ENCODE results near the gene NPIPA2.
"Not testable (repeated sequence)": the region's sequence is repeated elsewhere in the genome, so short reads cannot be mapped to it uniquely, and the experiment has no call there.

Gene NPIPA2

DNA sequence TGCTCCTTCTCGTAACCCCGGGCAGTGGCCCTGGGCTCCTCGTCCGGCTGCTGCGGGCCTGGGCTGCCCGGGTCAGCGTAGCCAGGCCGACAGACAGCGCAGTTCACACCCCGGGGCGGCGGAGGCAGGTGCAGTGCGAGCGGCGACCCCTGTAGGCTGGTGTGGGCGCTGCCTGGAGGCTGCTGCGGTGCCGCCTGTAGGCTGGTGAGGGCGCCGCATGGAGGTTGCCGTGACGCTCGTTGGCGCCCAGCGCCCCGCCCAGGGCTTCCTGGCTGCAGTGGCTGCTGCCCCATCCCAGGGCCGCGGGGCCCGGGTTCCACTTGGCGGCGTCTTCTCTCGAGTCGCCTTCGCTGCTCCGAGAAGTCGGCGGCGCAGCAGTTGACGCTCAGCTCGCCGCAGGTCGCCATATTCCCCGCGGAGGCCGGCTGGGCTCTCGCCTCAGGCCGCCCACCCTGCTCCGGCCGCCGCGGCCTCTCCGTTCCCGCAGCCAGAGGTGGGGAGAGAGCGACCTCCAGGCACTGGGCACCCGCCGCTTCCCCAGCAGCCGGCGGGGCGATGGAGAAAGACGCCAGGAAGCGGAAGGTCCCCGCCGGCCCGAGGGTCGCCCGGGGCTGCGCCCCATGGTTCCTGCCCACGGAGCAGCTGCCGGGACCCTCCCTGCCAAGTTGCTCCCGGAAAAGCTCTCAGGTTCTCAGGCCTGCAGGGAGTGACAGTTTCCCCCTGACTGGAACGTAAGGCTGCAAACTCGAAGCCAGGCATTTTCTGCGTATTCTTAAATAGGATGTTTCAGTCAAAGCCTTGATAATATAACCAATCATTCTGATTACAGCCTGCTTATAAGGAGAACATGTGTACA lies at the start of gene NPIPA2:
NPIPA2 (plus strand) TSS at position 261 of the 856 bp plus-strand sequence. CDS start 5,533 bp downstream, outside the sequence.
- DNase-seq = not testable (repeated sequence)

DNA sequence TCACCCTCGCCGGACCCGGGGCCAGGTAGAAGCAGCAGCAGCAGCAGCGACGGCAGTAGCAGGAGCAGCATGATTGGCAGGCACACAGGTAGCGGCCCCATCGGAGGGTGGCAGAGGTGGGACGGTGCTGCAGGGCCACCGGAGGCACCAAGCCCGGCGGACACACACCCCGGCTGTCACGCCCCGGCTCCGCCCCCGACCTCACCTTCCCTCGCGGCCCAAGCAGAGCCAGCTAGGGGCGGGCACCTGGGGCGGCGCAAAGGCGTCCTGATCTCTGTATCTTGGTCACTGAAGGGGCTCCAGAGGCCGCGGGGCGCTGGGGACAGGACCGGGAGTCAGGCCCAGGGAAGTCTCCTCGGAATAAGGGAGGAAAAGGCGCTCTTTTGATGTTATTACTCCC lies 48.2 kb upstream of the NPIPA2 start, which contains the start of gene PLA2G10:
PLA2G10 (minus strand) TSS at position 180 of the 400 bp plus-strand sequence; CDS start at position 101, 79 bp downstream.
- not testable (repeated sequence) for DNase-seq

DNA sequence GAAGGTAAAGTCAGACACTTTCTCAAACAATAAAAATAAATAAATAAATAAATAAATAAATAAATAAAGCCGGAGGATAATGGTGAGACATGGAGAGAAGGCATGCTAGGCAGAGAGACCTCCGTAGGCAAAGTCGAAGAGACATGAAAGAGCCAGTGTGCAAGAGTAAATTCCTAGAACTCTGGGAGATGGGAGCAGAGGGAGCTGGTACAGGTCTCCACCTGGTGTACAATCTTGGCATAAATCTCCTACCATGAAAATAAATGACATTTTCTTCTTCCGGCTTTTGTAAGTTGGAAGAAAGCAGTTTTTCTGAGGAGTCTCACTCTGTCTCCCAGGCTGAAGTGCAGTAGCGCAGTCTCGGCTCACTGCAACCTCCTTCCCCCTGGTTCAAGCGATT lies 40.5 kb upstream of the NPIPA2 start:
- not testable (repeated sequence) for DNase-seq

DNA sequence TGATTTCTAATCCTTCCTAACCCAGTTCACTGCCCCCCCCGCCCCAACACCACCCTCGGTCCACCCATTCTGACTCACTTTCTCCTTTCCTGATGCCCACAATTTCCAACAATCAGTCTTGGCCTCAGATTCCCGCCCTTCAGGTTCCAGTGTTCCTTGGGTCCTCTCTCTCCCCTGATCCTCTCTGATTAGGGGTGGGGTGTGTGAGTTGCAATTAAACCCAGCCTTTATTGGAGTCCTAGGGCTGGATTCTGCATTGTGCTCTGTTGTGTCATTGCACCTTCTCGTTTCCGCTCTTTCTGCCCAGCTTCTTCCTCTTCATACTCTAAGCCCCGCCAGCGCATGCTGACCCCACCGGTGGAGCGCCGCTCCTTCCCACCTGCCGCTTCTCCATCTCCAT lies 39.7 kb upstream of the NPIPA2 start:
- DNase-seq = not testable (repeated sequence)

DNA sequence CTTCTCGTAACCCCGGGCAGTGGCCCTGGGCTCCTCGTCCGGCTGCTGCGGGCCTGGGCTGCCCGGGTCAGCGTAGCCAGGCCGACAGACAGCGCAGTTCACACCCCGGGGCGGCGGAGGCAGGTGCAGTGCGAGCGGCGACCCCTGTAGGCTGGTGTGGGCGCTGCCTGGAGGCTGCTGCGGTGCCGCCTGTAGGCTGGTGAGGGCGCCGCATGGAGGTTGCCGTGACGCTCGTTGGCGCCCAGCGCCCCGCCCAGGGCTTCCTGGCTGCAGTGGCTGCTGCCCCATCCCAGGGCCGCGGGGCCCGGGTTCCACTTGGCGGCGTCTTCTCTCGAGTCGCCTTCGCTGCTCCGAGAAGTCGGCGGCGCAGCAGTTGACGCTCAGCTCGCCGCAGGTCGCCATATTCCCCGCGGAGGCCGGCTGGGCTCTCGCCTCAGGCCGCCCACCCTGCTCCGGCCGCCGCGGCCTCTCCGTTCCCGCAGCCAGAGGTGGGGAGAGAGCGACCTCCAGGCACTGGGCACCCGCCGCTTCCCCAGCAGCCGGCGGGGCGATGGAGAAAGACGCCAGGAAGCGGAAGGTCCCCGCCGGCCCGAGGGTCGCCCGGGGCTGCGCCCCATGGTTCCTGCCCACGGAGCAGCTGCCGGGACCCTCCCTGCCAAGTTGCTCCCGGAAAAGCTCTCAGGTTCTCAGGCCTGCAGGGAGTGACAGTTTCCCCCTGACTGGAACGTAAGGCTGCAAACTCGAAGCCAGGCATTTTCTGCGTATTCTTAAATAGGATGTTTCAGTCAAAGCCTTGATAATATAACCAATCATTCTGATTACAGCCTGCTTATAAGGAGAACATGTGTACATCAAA lies 38.9 kb upstream of the NPIPA2 start, which contains the start of gene NPIPA3:
NPIPA3 (plus strand) TSS at position 256 of the 856 bp plus-strand sequence. CDS start 5,533 bp downstream, outside the sequence.
- DNase-seq = not testable (repeated sequence)

DNA sequence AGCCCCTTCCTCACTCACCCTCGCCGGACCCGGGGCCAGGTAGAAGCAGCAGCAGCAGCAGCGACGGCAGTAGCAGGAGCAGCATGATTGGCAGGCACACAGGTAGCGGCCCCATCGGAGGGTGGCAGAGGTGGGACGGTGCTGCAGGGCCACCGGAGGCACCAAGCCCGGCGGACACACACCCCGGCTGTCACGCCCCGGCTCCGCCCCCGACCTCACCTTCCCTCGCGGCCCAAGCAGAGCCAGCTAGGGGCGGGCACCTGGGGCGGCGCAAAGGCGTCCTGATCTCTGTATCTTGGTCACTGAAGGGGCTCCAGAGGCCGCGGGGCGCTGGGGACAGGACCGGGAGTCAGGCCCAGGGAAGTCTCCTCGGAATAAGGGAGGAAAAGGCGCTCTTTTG lies 9.1 kb upstream of the NPIPA2 start:
- DNase-seq = not testable (repeated sequence)

DNA sequence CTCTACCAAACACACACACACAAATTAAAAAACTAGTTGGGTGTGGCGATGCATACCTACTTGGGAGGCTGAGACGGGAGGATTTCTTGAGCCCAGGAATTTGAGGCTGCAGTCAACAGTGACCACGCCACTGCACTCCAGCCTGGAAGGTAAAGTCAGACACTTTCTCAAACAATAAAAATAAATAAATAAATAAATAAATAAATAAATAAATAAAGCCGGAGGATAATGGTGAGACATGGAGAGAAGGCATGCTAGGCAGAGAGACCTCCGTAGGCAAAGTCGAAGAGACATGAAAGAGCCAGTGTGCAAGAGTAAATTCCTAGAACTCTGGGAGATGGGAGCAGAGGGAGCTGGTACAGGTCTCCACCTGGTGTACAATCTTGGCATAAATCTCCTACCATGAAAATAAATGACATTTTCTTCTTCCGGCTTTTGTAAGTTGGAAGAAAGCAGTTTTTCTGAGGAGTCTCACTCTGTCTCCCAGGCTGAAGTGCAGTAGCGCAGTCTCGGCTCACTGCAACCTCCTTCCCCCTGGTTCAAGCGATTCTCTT lies 1.4 kb upstream of the NPIPA2 start:
- DNase-seq = not testable (repeated sequence)

DNA sequence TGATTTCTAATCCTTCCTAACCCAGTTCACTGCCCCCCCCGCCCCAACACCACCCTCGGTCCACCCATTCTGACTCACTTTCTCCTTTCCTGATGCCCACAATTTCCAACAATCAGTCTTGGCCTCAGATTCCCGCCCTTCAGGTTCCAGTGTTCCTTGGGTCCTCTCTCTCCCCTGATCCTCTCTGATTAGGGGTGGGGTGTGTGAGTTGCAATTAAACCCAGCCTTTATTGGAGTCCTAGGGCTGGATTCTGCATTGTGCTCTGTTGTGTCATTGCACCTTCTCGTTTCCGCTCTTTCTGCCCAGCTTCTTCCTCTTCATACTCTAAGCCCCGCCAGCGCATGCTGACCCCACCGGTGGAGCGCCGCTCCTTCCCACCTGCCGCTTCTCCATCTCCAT lies 539 bp upstream of the NPIPA2 start:
- DNase-seq = not testable (repeated sequence)

DNA sequence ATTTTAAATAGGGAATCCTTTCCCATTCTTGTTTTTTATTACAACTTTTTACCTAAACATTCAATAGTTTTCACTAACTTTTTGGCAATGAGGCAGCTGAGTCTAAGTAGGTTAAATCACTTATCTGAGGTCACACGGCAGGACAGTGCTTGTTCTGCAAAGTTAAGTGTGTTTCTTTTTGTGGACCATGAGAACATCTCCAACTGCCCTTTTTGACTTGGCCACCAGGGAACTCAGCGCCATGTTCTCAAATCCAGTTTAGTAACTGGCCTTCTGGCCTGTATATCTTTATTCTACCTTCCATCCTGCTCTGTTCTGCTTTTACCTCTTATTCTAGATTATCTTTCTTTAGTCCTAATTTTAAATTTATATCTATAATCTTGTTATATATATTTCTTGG lies 31.3 kb downstream of the NPIPA2 start:
- not testable (repeated sequence) for DNase-seq

DNA sequence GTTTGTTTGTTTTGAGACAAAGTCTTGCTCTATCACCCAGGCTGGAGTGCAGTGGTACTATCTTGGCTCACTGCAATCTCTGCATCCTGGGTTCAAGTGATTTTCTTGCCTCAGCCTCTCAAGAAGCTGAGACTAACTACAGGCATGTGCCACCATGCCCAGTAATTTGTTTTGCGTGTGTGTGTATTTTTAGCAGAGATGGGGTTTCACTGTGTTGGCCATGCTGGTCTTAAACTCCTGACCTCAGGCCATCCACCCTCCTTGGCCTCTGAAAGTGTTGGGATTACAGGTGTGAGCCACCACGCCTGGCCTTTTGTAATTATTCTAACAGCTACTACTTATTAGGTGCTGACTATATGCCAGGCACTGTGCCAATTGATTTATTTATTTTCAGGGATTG lies 33.3 kb downstream of the NPIPA2 start:
- not testable (repeated sequence) for DNase-seq

DNA sequence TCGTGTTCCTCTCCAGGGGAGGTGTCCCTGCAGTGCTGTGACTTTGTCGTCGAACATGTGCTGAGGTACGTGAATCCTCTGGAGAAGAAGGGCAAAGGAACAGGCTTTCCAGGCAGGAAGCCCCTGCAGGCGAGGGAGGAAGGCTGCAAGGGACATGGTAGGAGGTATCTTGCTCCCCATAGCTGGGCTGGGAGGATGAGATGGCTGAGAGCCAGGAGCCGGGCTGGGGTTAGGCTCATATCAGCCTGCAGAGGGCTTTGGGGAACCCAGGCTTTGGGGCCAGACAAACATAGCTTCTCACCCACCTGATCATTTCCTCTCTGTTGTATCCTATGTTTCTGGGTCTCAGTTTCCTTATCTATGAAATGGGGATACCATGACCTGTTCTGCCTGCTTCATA lies 34.4 kb downstream of the NPIPA2 start:
- DNase-seq = not testable (repeated sequence)

DNA sequence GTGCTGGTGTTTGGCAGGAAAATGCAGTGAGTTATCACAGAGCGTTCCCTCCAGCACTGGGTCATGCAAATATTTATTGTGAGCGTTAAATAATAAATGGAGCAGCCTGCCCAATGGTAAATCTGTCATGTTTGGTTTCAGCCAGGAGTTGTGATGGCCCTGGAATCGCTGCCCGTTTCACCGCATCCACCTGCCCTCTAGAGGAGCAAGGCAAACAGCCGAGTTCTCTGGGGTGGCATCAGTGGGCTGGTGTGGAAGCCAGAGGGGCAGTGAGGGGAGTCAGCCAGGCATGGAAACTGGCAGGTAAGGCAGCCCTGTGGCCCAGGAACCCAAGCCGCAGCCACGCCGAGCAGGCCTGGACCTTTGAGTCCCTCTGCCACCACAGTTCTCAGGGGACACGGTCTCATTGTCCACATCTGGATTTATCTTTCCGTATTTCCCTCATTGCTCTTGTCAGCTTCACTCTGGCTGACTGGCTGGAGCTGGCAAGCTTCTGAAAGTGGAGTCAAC lies 37.1 kb downstream of the NPIPA2 start:
- not testable (repeated sequence) for DNase-seq

DNA sequence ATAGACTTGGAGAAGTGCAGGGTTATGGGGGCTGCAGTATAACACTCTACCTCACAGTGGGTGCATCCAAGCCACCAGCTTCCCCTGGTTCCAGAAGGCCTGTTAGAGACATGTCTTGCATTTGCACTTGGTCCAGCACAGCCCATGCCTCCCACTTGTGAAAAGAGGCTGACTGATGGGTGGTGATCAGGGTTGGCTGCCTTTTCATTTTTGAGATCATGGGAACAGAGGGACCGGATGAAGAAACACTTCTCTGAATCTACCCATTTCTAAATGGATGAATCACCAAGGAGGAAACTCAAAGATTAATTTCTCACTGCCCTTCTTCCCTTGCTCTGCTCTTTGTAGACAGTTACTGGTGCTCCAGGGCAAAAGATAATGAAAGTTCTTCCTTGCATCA lies 43.8 kb downstream of the NPIPA2 start:
- not testable (repeated sequence) for DNase-seq

DNA sequence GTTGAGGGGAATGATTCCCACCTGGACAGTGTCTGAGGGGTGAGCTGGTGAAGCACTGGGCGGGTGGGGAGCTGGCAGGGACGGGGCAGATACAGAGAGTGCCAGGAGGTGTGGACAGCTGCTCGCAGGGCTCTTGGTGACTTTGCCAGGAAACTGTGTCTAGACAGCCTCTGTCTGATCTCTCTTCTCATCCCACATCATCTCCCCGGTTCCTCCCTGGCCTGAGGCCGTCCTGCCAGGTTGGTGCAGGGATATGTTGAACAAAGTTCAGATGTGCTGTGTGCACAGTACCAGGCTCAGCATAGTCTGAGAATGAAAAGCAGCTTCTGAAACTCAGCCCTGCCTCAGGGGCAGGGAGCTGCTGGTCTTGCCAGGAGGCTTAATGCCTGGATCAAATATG lies 47.2 kb downstream of the NPIPA2 start:
- DNase-seq = not testable (repeated sequence)

DNA sequence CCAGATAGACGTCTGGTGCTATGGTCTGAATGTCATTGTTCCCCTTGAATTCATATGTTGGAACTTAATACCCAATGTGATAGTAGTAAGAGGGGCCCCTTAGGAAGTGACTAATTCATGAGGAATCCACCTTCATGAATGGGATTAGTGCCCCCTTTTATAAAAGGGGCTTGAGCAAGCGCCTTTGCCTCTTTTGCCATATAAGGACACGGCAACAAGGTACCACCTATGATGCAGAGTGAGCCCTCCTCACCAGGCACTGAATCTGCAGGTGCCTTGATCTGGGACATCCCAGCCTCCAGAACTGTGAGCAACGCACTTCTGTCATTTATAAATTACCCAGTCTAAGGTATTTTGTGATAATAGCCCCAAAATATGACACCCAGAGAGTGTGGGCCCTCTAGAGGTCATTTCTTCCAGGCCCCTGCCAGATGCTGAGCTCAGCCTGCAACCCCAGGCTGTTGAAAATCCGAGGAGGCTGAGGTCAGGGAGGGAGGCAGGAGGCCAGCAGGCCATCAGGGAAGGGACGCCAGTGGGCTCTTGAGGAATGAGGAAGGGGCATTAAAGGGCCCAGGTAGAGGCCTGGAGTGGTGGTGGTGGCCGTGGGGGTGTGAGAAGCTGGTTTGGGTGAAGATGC lies 48.1 kb downstream of the NPIPA2 start:
- DNase-seq = not testable (repeated sequence)

DNA sequence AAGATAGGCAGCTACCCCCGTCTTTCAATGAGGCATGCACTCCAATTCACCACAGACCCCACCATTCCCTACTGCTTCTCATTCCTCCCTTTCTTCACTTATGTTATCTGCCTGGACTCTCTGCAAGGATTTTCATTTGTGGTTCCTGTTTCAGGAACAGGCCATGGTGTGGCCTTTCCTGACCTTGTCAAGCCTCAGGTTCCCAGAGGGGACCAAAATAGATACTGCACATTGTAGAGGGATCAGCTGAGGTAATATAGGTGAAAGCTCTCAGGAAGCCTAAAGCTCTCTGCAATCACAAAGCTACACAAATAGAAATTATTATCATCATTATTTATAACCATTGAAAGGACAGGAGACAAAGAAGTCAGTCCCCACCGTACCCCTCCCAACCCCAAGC lies 50.6 kb downstream of the NPIPA2 start:
- DNase-seq = not testable (repeated sequence)

DNA sequence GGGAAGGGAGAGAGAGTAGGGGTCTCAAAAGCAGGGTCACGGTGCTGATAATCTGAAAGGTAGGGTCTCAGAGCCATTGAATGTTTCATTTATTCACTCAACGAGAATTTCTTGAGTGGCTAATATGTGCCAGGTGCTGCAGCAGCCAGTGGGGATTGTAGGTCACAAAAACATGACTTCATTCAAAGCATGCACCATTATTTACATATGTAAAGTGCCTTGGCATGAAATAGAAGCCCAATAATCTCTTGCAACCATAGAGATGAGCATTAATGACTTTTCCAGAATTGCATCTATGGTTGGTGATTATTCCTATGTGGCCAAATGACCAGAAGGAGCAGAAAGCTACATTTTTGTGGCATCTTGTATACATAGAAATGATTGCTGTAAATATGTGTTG lies 55.2 kb downstream of the NPIPA2 start:
- DNase-seq = not testable (repeated sequence)

DNA sequence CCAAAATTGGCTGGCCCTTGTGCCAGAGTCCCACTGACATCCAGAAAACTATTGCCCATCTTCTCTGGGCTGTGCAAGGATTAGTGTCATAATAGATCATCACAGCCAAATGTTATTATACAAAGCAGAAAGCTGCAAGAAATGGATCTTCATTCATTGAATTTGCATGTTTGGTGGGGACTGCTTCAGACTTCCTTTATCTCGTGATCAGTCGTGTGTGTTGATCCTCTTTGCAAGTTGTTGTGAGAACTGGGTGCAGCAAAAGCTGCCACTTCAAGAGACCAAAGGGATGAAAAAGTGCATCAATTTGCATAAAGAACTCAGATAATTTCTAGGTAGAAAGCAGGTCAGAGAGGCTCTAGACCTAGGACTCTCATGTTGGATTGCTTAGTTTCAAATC lies 61.2 kb downstream of the NPIPA2 start:
- DNase-seq = not testable (repeated sequence)

DNA sequence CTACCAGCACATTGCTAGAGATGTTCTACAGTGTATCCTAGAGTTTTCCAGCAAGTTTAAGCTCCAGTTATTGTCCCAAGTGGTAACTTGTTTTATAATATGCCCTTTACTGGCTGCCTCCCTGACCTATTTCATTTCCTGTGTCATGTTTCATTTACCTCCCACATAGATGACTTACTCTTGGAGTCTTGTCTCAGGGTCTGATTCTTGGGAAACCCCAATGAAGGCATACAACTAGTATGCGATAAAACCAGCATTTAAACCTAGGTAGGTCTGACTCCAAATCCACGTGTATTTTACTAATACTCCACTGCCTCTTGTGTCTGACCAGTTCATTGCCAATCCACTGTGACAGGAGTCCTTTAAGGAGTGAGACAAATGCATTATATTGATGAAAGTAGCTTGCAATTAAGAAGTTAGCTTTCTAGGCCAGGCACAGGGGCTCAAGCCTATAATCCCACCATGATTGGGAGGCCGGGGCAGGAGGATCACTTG lies 64.9 kb downstream of the NPIPA2 start:
- not testable (repeated sequence) for DNase-seq

DNA sequence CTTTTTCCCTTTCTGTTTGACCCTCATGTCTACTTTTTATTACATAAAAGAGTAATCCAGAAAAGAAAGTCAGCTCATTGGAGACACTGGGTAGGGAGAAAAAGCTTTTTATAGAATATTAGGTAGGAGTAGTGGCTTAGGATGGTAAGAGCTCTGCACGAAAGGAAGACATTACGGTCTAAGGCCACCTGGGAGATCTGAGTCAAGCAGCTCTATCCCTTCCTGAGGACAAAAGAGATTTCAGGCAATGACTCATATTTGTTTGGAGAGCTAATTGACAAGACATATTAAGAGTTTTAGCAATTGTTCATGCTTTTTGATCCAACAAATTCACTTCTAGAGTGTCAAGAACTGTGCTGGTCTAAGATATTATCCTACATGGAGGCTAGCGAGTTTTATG lies 71.6 kb downstream of the NPIPA2 start:
- DNase-seq = not testable (repeated sequence)

All from stimulated activated naive CD4-positive, alpha-beta T cell treated with Interleukin-2 at 50 U/mL for 16 hours (primary cell).